LNCaP clone FGC (cell line): ENCODE data around the gene ZBTB48.

ENCODE experiments used
- DNase-seq: peaks from one replicate; pipeline ENCODE4 v3.0.0-alpha.2; 2011; ENCODE audit warnings: low read depth
- H3K4me3 ChIP-seq: 2 replicates; pipeline ENCODE4 v1.5.1; 2011; ENCODE audit warnings: mild to moderate bottlenecking, low read depth, low read length, control low read depth
- CTCF ChIP-seq: IDR thresholded peaks from 2 replicates; pipeline ENCODE4 v1.5.1; 2012; ENCODE audit warnings: mild to moderate bottlenecking; ENCODE audit not compliant: control insufficient read depth, insufficient read depth; ENCODE audit errors: extremely low read depth

ZBTB48 gene

GRCh38 chr1:6580593-6581409 lies 1.0 kb downstream of the ZBTB48 start:
- peak overlapping the region; percentile 95 for H3K4me3 ChIP-seq
- DNase-seq, result no peak
- no peak for TF ChIP-seq CTCF

- H3K4me3 ChIP-seq, result no peak overlapping the region
Measured at GRCh38 chr1:6581561-6582305, 1.9 kb downstream of the ZBTB48 start.

GRCh38 chr1:6582370-6582769 lies 2.6 kb downstream of the ZBTB48 start:
- TF ChIP-seq CTCF, result no peak
- H3K4me3 ChIP-seq, result no peak overlapping the region
- no peak for DNase-seq

More at GRCh38 chr1:6581561-6582305, 1.9 kb downstream of the ZBTB48 start:
- no peak for DNase-seq
- no peak for TF ChIP-seq CTCF

- no peak for DNase-seq
- TF ChIP-seq CTCF, result no peak
- no peak overlapping the region for H3K4me3 ChIP-seq
Measured at GRCh38 chr1:6584126-6585080, 4.6 kb downstream of the ZBTB48 start.

- no peak overlapping the region for H3K4me3 ChIP-seq
- no peak for DNase-seq
- no peak for TF ChIP-seq CTCF
Measured at GRCh38 chr1:6585081-6585722, 5.4 kb downstream of the ZBTB48 start.

- TF ChIP-seq CTCF, result no peak
- H3K4me3 ChIP-seq, result no peak overlapping the region
- DNase-seq, result no peak
Measured at GRCh38 chr1:6585841-6586240, 6.0 kb downstream of the ZBTB48 start.
